ENCODE results near the gene SLC6A4.

- TF ChIP-seq CTCF (IDR thresholded peaks at IDR 0.05), result no peak
- TF ChIP-seq POLR2A (IDR thresholded peaks at IDR 0.05), result no peak
Measured at GRCh38 chr17:30220414-30220813, 15.1 kb downstream of the SLC6A4 start.
